Heart left ventricle (tissue), 16 donors: ENCODE measurements around the gene LAMB1. TPM values are rescaled to one million over a fixed set of nuclear protein-coding genes. Genes with fewer than 3 reads are reported as not detected.
A peak's percentile ranks its signal among the peaks of the same experiment; 100 is the strongest.

Experiments used
- ATAC-seq, 4 donors: fragments of 200-7000 bp; cut with Tn5 transposase; one replicate each; pipeline ENCODE4 v1.9.1; 2020 to 2022; ENCODE audit warnings: moderate library complexity in 4 of 4, mild to moderate bottlenecking in 3 of 4, moderate number of reproducible peaks in 1 of 4
- DNase-seq, 5 donors: peaks; one replicate each; pipeline ENCODE4 v3.0.0-alpha.2; 2020
- H3K27ac ChIP-seq, 12 donors: fragments of 200-600 bp; sonication (generic) in 4 of 12; one replicate each; pipeline versions ENCODE4 v1.5.0 to v1.8.0; 2016 to 2022; ENCODE audit warnings: mild to moderate bottlenecking in 2 of 12
- H3K27me3 ChIP-seq, 9 donors: fragments of 200-600 bp; sonication (generic) in 2 of 9; one replicate each; pipeline versions ENCODE4 v1.5.1 to v1.8.0; 2016 to 2022; ENCODE audit warnings: mild to moderate bottlenecking in 3 of 9
- H3K36me3 ChIP-seq, 9 donors: fragments of 200-600 bp; sonication (generic) in 2 of 9; one replicate each; pipeline versions ENCODE4 v1.5.0 to v1.8.0; 2018 to 2022; ENCODE audit warnings: mild to moderate bottlenecking in 2 of 9
- H3K4me1 ChIP-seq, 12 donors: fragments of 200-600 bp; sonication (generic) in 4 of 12; one replicate each; pipeline versions ENCODE4 v1.5.0 to v1.8.0; 2016 to 2022; ENCODE audit warnings: mild to moderate bottlenecking in 3 of 12
- H3K4me3 ChIP-seq, 12 donors: fragments of 200-600 bp; sonication (generic) in 4 of 12; one replicate each; pipeline versions ENCODE4 v1.5.0 to v1.8.0; 2017 to 2022; ENCODE audit warnings: mild to moderate bottlenecking in 9 of 12, moderate library complexity in 4 of 12
- H3K9me3 ChIP-seq, 12 donors: fragments of 200-600 bp; sonication (generic) in 4 of 12; one replicate each; pipeline versions ENCODE4 v1.5.0 to v1.8.0; 2016 to 2022; ENCODE audit warnings: mild to moderate bottlenecking in 1 of 12
- POLR2A ChIP-seq, 2 donors: fragments of 450-650 bp; IDR thresholded peaks; one replicate each; pipeline ENCODE4 v1.6.1; 2017; ENCODE audit warnings: antibody characterized with exemption in 2 of 2, mild to moderate bottlenecking in 2 of 2, moderate library complexity in 2 of 2
- WGBS, 4 donors: extraction: QIAGEN DNeasy Blood & Tissue Kit in 2 of 4; methylation state at CpG; one replicate each; pipeline versions ENCODE4 v1.1.5 to v1.1.7; 2013 to 2018; 5-methylcytosine and 5-hydroxymethylcytosine counted together
- intact Hi-C, 10 donors: fragments of 100-400 bp; cut with DNase I; formaldehyde crosslinking; loops; one replicate each; pipeline versions ENCODE4 v1.11.1 to v1.14.2; 2022
- polyA plus RNA-seq, 2 donors: library from polyadenylated mRNA; stranded (reverse); fragments of 200-250 nt; gene quantifications; one replicate each; pipeline ENCODE4 v1.2.3, GENCODE V29; 2013
- total RNA-seq, 9 donors: library from RNA; depleted of rRNA in 2 of 9; stranded (reverse); fragments of >200 nt in 2 of 9; fragmentation: NEBNext Ultra II Directional in 3 of 9; extraction: Animal tissue kit (Norgen Biotek cat#: 25700) in 3 of 9; gene quantifications; one replicate each; pipeline versions ENCODE4 v1.1.0 to v1.2.4, GENCODE V29; 2016 to 2023
- TF ChIP-seq, protein P1 (sequence below), 12 donors: fragments of 200-600 bp; sonication (generic) in 4 of 12; IDR thresholded peaks; one replicate each; pipeline versions ENCODE4 v1.5.0 to v1.8.0; 2018 to 2022; ENCODE audit warnings: antibody characterized with exemption in 12 of 12, mild to moderate bottlenecking in 5 of 12
- donor health status: ischemic (EF 13 %, LVEDD 7.1; RV severe dilation, severe dysfunction).
- donor health status: healthy with polysubstance abuse.
- donor health status: DM: no; HTN: yes; CAD: no.
- donor health status: DM: no; HTN: no; CAD: no.
- donor health status: ischemic (EF 25% LVEDD 6.9; RV normal size, moderate dysfunction).
- donor health status: ischemic (EF 25% LVEDD 5.7; RV mildly dilated, moderate dysfunction).
- donor health status: healthy.
- donor health status: DM: yes; HTN: yes; CAD: no.
- donor health status: ischemic (EF 35%, LVEDD 5.7; RV mildly dilated, moderate dysfunction).
- donor health status: nonischemic (EF 11% LVEDD 7.7; RV severe dilation, severe dysfunction).
- donor health status: DM: yes; HTN: yes; CAD: no.
- donor health status: PGD.
- donor health status: ischemic (EF 29% LVEDD 5.4; RV normal size, mild dysfunction).
- donor health status: nonischemic (EF 23%, LVEDD 6.1; RV moderate dilation, normal function).

LAMB1 gene
- total and polyA plus RNA-seq, 11 donors = 29.1 to 121 (median 55.9) TPM

DNA sequence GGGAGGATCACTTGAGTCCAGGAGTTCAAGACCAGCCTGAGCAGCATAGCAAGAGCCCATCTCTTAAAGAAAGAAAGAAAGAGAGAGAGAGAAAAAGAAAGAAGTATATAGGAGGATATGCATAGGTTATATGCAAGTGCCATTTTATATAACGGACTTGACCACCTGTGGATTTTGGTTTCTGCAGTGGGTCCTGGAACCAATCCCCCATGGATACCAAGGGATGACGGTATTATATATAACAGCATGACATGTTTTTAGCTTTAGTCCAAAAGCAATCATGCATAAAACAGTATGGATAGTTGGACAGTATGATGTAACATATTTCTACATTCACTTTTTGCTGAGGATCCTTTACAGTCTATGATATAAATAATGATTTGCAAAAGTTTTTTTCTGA is 66.6 kb downstream of the LAMB1 start:
- WGBS, 4 donors = 91 to 97% (median 95%) methylated on average over 2 of the region's 2 CpGs

GRCh38 chr7:107934991-107935770 is 67.8 kb downstream of the LAMB1 start:
- H3K27ac ChIP-seq = peak overlapping the region in 4 of 12 donors; percentile 2 to 85 (median 4)
- intact Hi-C loops = loop anchor here in 1 of 10 donors (10.0 kb wide), 1 partner anchor 210 kb away; no protein-coding TSS in a partner anchor
- no peaks in the 10 kb centered on the region for H3K27me3 ChIP-seq
- no peak overlapping the region for H3K4me3 ChIP-seq
- DNase-seq (no peak), ATAC-seq (no peak)
- 84 to 96% (median 95%) methylated on average over 8 of the region's 8 CpGs for WGBS, 4 donors
- H3K36me3 ChIP-seq = peaks cover 0 to 88% (median 72%) of the 10 kb centered on the region in 9 donors
- H3K9me3 ChIP-seq = no peaks in the 10 kb centered on the region
- TF ChIP-seq, protein P1, sequence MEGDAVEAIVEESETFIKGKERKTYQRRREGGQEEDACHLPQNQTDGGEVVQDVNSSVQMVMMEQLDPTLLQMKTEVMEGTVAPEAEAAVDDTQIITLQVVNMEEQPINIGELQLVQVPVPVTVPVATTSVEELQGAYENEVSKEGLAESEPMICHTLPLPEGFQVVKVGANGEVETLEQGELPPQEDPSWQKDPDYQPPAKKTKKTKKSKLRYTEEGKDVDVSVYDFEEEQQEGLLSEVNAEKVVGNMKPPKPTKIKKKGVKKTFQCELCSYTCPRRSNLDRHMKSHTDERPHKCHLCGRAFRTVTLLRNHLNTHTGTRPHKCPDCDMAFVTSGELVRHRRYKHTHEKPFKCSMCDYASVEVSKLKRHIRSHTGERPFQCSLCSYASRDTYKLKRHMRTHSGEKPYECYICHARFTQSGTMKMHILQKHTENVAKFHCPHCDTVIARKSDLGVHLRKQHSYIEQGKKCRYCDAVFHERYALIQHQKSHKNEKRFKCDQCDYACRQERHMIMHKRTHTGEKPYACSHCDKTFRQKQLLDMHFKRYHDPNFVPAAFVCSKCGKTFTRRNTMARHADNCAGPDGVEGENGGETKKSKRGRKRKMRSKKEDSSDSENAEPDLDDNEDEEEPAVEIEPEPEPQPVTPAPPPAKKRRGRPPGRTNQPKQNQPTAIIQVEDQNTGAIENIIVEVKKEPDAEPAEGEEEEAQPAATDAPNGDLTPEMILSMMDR (IDR thresholded peaks at IDR 0.05) = no peak
- TF ChIP-seq POLR2A (IDR thresholded peaks at IDR 0.05) = no peak
- H3K4me1 ChIP-seq = peaks cover 0 to 65% (median 36%) of the 10 kb centered on the region in 12 donors

More for the DNA sequence above, 66.6 kb downstream of the LAMB1 start:
- H3K27me3 ChIP-seq = no peaks in the 10 kb centered on the region
- intact Hi-C loops = loop anchor here in 1 of 10 donors (10.0 kb wide), 1 partner anchor 208 kb away; no protein-coding TSS in a partner anchor
- DNase-seq (no peak), ATAC-seq (no peak)
- H3K4me1 ChIP-seq = peaks cover 0 to 76% (median 47%) of the 10 kb centered on the region in 12 donors
- no peak for TF ChIP-seq POLR2A (IDR thresholded peaks at IDR 0.05)
- TF ChIP-seq, protein P1 (IDR thresholded peaks at IDR 0.05) = no peak
- H3K36me3 ChIP-seq = peaks cover 0 to 85% (median 69%) of the 10 kb centered on the region in 9 donors
- no peaks in the 10 kb centered on the region for H3K9me3 ChIP-seq
- H3K27ac ChIP-seq = peak overlapping the region in 1 of 12 donors; percentile 85
- H3K4me3 ChIP-seq = no peak overlapping the region

DNA sequence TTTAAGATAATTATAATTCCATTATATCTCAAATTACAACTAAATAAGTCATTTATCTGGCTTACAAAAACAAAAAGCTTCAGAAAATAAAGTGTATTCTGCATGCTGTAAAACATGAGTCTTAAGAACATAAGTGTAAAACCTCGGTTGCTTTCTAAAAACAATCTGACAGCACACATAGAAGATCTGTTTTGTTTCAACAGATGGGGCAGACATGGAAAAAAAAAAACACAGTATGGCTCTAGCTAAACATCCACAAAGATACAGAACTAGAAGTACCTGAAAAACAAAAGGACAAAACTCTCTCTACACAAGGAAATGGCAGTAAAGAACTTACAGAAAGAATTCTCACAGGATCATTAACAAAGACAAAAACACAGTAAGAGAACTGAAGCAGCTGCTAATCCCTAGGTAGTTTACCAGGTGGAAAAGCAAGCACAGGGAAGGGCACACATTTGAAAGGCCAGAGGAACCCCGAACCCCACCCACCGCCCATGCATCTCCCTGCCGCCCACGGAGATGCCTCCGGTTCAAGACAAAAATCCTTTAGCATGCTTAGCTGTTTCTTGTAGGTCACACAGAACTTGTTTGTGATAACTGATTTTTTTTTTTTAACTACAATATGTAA is 69.5 kb downstream of the LAMB1 start:
- Histone ChIP-seq H3K4me1 (peaks cover 0 to 48% (median 21%) of the 10 kb centered on the region in 12 donors), H3K27ac (peak overlapping the region in 5 of 12 donors; percentile 5 to 85 (median 33)), H3K36me3 (peaks cover 0 to 92% (median 75%) of the 10 kb centered on the region in 9 donors), H3K4me3 (no peak overlapping the region), H3K27me3 (no peaks in the 10 kb centered on the region), H3K9me3 (no peaks in the 10 kb centered on the region)
- 51 to 63% (median 55%) methylated on average over 6 of the region's 6 CpGs for WGBS, 4 donors
- ATAC-seq = no peak
- TF ChIP-seq, protein P1 (IDR thresholded peaks at IDR 0.05) = no peak
- no peak for TF ChIP-seq POLR2A (IDR thresholded peaks at IDR 0.05)
- intact Hi-C loops = loop anchor here in 1 of 10 donors (10.0 kb wide), 1 partner anchor 211 kb away; no protein-coding TSS in a partner anchor
- no peak for DNase-seq

DNA sequence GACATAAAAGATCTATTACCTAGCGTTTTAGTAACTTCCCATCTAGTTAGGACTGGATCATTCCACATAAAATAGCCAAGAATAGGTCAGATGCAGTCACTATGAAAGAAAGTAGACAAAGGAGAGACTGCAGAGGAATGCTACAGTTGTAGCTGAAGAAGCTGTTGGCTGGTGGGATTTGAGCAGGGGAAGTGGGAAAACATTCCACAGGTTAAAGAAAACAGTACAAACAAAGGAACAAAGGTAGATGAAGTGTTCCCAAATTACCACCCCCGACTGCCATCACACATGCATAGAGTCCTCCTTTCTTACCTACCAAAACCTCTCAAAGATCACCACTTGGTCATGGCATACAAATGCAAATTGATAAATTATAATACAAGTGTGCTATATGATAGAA is 70.2 kb downstream of the LAMB1 start:
- ATAC-seq (no peak), DNase-seq (no peak)
- intact Hi-C loops = loop anchor here in 1 of 10 donors (10.0 kb wide), 1 partner anchor 212 kb away; no protein-coding TSS in a partner anchor
- WGBS, 4 donors = 58 to 70% (median 64%) methylated on average over 2 of the region's 2 CpGs
- Histone ChIP-seq H3K27ac (peak overlapping the region in 6 of 12 donors; percentile 1 to 85 (median 27)), H3K9me3 (no peaks in the 10 kb centered on the region), H3K36me3 (peaks cover 0 to 97% (median 80%) of the 10 kb centered on the region in 9 donors), H3K4me3 (no peak overlapping the region), H3K4me1 (peaks cover 0 to 41% (median 14%) of the 10 kb centered on the region in 12 donors), H3K27me3 (no peaks in the 10 kb centered on the region)
- TF ChIP-seq POLR2A (IDR thresholded peaks at IDR 0.05) = no peak
- TF ChIP-seq, protein P1 (IDR thresholded peaks at IDR 0.05) = no peak
